ENCODE measurements around the gene HIC1.

HIC1 gene

GRCh38 chr17:2059547-2060384 is 4.9 kb downstream of the HIC1 start:
- DNase-seq (ENCODE audit: low read depth in 2 of 2): no peak

DNA sequence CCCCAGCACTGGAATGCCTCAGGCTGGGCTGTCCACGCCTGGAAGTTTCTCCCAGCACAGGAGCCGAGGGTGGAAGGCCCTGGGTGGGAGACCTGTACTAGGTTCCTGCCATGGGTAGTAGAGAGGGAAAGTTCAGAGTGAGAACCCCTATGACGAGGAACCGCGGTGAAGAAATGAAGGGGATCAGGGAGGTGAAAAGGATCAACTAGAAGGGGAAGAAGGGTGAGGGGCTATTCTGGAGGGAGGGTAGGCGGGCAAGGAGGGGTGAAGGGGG is 5.4 kb downstream of the HIC1 start:
- DNase-seq (ENCODE audit: low read depth in 2 of 2): no peak

DNA sequence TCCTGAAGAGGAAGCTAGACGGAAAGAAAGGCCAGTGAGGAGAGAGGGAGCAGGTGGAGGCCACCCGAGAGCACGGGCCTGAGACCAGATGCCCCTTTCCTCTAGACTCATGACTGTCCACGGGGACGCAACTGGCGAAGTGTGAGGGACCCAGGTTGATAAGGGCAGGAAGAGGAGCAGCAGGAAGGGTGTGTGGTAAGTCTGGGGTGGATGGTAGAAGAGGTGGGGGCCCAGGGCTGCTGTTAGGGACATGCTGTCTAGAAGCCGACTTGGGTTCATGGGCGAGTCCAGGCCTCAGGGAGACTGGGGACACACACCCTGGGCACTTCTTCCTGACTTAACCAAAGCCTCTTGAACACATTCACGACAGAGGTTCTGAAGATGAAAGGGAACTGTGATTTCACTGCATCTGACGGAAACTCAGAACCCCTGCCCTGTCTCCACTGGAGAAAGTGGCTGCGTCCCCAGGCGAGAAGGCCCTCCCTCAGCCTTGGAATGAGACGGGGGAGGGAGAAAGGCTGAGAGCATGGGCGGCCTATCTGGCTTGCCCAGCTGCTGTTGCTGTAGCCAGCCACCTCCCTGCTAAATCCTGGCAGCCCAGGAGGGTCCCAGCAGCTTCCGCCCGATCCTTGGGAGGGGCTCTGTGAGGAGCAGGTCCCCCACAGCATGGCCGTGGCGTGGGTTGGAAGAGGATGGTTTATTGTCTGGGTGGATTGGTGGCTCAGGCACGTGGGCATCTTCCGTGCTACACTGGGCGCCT is 6.0 kb downstream of the HIC1 start:
- no peak for DNase-seq (ENCODE audit: low read depth in 2 of 2)

DNA sequence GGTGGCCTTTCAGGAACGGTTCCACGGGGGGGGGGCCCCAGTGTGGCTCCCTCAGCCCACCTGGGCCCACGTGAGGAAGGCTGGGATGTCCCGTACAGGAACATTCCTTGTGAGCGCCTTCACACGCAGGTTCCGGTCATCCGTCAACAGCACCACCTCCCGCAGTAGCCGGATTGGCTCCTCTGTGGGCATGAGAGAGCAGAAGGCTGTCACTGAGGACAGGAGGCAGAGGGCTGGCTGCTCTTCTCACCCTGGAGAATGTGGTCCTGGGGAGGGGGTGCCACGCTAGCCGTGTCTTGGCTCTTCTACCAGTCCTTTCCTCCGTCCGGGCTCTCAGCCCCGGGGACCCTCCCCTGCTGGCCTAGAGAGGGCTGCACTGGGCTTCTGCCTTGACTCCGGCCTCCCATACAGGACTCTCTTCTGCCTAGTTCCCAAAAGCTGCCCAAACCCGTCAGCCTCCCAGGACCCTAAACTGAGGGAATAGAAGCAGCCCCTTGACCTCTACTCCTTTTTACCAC is 6.6 kb downstream of the HIC1 start:
- DNase-seq (ENCODE audit: low read depth in 2 of 2): no peak

DNA sequence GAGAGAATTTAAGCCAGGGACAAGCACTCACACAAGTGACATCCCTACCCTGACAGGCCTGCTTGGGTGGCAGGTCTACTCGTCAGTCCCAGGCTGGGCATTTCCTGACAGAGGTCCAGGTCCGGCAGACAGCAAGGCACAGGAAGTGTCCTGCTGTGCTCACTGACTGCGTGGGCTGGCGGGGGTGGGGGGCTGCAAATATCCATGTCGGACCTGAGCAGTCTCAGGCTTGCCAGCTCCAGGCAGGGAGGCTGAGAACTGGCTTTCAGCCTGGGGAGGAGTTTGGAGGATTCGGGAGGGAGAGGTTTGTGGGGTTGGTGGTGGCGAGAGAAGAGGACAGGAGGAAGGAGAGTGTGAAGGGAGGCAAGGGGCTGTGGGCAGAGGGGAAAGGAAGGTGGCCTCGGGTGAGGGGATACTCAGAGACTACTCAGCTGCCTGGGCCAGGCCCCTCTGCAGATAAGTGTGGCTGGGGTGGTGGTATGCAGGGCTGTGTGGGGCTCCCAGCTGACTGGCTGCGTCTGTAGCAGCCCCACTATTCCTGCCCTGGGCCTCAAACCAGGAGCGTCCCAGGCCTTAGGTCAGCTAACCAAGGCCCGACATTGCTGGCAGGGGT is 7.8 kb downstream of the HIC1 start:
- DNase-seq (ENCODE audit: low read depth in 2 of 2): no peak

DNA sequence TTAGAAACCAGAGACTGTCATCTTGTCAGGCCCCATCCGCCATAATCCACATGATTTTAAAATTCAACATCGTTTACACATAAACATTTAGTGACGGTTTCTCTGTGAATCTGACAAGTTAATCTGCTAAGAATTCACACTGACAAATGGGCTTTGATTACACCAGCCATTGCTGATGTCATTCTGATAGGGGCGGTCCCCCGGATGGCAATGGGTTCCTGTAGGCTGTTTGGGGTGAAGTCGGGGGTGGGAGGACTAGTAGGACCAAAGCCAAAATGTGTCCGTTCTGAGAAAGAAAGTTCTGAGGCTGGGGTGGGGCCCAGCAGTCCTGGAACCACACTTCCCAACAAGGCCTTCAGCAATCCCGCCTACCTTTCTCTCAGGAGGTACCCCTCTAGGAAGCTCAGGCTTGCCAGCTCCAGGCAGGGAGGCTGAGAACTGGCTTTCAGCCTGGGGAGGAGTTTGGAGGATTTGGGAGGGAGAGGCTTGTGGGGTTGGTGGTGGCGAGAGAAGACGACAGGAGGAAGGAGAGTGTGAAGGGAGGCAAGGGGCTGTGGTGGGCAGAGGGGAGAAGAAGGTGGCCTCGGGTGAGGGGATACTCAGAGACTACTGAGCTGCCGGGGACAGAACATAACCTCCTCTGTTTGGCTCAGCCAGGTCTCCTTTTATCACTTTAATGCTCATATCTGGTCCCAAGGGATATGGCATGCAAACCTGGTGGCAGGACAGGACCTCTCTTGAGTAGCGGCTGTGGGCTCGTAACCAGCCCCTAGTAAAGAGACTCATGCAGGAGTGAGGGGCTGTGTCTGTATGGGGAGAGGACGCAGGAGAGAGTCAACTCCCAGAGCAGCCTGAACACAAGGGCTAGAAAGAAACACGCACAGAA is 8.6 kb downstream of the HIC1 start:
- DNase-seq (ENCODE audit: low read depth in 2 of 2): no peak

GRCh38 chr17:2064147-2064489 is 9.2 kb downstream of the HIC1 start:
- no peak for DNase-seq (ENCODE audit: low read depth in 2 of 2)

DNA sequence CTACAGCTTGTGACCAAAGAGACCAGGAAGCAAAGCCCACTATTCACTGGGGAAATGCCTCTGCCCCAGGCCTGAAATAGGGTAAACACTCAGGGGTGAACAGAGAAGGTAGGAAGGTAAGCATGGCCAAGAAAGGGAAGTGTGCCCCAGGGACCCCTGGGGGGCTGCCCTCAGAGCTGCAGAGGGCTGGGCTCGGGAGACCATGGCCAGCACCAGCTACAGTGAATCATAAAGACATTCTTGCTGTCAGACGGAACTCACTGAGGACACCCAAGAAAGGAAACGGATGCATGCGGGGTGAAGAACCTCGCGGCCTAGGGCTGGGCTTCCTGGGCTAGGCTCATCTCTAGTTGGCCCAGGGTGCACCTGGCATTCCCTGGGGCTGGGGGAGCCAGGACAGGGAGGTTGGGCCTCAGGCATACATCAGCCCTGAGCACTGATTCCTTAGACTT is 9.6 kb downstream of the HIC1 start:
- no peak for DNase-seq (ENCODE audit: low read depth in 2 of 2)

- DNase-seq (ENCODE audit: low read depth in 2 of 2): no peak
These were observed 10.3 kb downstream of the HIC1 start for GRCh38 chr17:2064980-2065785.

- DNase-seq (ENCODE audit: low read depth in 2 of 2): no peak
These were observed 11.1 kb downstream of the HIC1 start for GRCh38 chr17:2065949-2066400.

DNA sequence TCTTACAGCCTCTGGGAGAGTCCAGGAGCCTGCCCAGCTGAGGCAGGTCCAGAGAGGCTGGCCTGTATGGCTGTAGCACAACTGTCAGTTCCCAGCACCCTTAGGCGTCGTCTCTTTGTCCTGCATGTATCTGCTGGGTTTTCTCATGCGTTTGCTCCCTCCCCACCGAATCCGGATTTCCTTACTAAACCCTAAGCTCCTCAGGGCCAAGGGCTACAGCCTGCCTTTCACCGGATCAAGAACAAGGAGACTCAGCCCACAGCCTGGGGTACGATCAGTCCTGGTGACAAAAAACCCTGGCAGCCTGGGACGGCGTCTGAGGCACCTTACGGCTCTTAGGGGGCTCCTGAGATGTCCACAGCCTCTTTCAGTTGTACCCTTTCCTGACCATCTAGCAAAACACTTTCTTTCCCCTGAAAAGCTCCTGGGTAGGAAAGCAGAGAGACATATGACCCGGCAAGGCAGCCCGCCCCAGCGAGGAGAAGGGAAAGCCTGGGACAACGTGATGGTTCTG is 12.2 kb downstream of the HIC1 start:
- no peak for DNase-seq (ENCODE audit: low read depth in 2 of 2)

- no peak for DNase-seq (ENCODE audit: low read depth in 2 of 2)
These were observed 12.7 kb downstream of the HIC1 start for GRCh38 chr17:2067608-2068024.

- no peak for DNase-seq (ENCODE audit: low read depth in 2 of 2)
These were observed 13.2 kb downstream of the HIC1 start for GRCh38 chr17:2068031-2068518.

DNA sequence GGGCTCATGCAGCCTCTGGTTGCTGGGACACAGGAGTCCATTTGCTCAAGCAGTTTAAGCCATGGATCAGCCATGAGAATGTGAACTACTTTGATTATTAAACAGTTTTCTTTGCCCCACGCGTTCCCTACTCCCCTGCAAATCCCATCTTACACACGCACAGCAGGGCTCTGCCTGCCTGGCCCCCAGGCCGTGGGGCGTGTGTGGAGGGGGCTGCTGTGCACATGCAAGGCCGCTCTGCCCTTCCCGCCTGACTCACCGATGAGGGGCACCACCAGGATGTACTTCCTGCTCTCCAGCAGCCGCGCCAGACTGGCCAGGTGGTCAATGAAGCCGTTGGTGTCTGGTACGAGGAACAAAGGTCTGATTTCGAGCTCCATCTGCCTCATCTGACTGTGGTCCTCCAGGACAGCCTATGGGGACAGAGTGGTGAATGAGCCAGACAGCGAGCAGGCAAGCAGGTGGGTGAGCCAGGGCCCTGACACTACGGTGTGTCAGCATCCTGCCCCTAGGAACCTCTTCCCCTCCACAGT is 13.7 kb downstream of the HIC1 start:
- DNase-seq (ENCODE audit: low read depth in 2 of 2): no peak

DNA sequence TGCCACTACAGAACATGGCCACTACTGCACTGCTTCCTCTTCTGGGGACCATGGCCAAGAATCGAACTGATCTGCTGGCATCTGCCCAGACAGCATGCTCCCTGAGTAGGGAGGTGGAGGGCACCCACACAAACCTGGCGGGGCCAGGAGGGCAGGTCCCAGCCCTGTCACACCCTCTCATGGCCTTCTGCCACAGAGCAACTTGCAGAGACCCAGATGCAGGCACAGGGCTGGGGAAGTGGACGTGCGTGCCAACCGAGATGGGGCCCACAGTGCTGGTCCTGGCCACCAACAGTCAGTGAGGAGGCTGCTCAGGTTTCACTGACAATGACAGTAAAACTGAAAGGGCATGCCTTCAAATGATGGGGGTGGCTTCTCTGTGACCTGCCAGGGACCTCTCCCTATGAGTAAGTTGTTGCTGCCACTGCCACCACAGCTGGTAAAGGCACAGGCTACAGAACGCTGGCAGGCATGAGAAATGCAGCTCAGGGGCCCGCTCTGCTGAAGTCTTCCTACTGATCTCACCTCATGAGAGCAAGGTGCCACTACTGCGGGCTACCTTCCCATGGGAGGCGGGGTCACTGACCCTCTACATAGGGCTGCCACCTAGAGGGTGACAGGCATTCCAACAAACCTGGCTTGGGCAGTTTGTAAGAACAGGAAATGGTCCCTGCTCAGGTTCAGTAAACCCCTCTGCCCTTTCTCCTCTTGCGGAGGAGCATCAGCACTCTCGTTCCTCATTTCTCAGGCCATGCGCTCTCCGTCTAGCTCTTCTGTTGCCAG is 15.5 kb downstream of the HIC1 start:
- no peak for DNase-seq (ENCODE audit: low read depth in 2 of 2)

DNA sequence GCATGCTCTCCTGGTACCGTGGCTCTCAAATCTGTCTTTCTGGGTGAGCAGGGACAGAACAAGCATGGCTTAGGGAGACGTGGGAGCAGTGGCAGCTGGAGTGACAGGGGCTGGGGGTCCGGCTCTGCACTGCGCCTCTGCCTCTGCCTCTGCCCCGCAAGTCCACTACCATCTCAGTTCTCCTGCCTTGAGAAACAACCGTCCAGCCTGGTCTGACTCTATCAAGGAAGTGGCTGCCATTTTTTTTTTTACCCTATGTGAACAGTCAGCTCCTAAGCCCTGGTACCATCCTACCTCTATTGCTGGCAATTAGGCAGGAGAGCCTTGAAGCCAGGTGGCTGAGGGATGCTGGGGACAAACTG is 16.1 kb downstream of the HIC1 start:
- DNase-seq (ENCODE audit: low read depth in 2 of 2): no peak

DNA sequence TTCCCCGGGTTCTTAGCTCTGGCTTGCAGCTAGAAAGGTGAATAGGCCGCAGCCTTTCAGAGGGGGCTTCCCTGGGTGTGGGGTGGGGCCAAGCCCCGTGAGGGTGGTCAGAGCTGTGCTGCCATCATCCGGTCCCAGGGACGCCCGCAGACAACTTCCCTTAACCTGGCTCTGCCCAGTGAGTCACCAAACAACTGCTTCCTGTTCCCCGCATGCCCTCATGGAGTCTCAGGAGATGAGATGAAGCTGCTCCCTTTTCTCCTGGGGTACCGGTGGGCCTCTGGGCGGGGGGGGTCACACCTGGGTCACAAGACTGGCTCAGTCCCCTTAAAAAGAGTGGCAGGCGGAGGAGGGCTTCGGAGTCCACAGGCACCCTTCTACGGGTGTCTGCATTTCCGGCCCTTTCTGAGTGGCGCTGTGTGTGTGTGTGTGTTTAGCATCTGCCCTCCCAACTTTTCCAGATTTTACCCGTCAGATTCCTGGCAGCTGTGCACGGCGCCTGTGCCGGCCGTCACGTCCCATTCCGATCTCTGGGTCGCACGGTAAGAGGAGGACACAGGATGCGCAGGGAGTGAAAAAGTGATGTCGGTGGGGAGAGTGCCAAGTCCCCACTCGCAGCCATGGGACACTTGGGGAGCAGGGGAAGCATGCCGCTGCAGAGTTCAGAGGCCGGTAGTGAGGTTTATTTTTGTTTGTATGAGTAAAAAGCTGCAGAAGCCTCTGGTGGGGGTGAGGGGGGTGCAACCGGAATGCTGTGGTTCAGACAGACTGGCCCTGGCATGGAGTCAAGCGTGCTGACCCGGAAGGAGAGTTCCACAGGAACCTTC is 16.8 kb downstream of the HIC1 start:
- DNase-seq (ENCODE audit: low read depth in 2 of 2): no peak

GRCh38 chr17:2074919-2075318 is 20.0 kb downstream of the HIC1 start:
- DNase-seq (ENCODE audit: low read depth in 2 of 2): no peak
